Measurements from ENCODE around the gene HEMGN.

GRCh38 chr9:97928986-97929604 is 8.9 kb downstream of the HEMGN start:
- TF ChIP-seq, protein P1, sequence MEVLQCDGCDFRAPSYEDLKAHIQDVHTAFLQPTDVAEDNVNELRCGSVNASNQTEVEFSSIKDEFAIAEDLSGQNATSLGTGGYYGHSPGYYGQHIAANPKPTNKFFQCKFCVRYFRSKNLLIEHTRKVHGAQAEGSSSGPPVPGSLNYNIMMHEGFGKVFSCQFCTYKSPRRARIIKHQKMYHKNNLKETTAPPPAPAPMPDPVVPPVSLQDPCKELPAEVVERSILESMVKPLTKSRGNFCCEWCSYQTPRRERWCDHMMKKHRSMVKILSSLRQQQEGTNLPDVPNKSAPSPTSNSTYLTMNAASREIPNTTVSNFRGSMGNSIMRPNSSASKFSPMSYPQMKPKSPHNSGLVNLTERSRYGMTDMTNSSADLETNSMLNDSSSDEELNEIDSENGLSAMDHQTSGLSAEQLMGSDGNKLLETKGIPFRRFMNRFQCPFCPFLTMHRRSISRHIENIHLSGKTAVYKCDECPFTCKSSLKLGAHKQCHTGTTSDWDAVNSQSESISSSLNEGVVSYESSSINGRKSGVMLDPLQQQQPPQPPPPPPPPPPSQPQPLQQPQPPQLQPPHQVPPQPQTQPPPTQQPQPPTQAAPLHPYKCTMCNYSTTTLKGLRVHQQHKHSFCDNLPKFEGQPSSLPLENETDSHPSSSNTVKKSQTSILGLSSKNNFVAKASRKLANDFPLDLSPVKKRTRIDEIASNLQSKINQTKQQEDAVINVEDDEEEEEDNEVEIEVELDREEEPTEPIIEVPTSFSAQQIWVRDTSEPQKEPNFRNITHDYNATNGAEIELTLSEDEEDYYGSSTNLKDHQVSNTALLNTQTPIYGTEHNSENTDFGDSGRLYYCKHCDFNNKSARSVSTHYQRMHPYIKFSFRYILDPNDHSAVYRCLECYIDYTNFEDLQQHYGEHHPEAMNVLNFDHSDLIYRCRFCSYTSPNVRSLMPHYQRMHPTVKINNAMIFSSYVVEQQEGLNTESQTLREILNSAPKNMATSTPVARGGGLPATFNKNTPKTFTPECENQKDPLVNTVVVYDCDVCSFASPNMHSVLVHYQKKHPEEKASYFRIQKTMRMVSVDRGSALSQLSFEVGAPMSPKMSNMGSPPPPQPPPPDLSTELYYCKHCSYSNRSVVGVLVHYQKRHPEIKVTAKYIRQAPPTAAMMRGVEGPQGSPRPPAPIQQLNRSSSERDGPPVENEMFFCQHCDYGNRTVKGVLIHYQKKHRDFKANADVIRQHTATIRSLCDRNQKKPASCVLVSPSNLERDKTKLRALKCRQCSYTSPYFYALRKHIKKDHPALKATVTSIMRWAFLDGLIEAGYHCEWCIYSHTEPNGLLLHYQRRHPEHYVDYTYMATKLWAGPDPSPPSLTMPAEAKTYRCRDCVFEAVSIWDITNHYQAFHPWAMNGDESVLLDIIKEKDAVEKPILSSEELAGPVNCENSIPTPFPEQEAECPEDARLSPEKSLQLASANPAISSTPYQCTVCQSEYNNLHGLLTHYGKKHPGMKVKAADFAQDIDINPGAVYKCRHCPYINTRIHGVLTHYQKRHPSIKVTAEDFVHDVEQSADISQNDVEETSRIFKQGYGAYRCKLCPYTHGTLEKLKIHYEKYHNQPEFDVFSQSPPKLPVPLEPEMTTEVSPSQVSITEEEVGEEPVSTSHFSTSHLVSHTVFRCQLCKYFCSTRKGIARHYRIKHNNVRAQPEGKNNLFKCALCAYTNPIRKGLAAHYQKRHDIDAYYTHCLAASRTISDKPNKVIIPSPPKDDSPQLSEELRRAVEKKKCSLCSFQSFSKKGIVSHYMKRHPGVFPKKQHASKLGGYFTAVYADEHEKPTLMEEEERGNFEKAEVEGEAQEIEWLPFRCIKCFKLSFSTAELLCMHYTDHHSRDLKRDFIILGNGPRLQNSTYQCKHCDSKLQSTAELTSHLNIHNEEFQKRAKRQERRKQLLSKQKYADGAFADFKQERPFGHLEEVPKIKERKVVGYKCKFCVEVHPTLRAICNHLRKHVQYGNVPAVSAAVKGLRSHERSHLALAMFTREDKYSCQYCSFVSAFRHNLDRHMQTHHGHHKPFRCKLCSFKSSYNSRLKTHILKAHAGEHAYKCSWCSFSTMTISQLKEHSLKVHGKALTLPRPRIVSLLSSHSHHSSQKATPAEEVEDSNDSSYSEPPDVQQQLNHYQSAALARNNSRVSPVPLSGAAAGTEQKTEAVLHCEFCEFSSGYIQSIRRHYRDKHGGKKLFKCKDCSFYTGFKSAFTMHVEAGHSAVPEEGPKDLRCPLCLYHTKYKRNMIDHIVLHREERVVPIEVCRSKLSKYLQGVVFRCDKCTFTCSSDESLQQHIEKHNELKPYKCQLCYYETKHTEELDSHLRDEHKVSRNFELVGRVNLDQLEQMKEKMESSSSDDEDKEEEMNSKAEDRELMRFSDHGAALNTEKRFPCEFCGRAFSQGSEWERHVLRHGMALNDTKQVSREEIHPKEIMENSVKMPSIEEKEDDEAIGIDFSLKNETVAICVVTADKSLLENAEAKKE (CRISPR knock-in tag; IDR thresholded peaks at IDR 0.05): no peak
- TF ChIP-seq, protein P2, sequence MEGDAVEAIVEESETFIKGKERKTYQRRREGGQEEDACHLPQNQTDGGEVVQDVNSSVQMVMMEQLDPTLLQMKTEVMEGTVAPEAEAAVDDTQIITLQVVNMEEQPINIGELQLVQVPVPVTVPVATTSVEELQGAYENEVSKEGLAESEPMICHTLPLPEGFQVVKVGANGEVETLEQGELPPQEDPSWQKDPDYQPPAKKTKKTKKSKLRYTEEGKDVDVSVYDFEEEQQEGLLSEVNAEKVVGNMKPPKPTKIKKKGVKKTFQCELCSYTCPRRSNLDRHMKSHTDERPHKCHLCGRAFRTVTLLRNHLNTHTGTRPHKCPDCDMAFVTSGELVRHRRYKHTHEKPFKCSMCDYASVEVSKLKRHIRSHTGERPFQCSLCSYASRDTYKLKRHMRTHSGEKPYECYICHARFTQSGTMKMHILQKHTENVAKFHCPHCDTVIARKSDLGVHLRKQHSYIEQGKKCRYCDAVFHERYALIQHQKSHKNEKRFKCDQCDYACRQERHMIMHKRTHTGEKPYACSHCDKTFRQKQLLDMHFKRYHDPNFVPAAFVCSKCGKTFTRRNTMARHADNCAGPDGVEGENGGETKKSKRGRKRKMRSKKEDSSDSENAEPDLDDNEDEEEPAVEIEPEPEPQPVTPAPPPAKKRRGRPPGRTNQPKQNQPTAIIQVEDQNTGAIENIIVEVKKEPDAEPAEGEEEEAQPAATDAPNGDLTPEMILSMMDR (conservative IDR thresholded peaks at IDR 0.05; ENCODE audit: low read depth in 2 of 2): no peak
